GM19351 (cell line): ENCODE measurements around the gene SCO1.
"Not testable (repeated sequence)": the region's sequence is repeated elsewhere in the genome, so short reads cannot be mapped to it uniquely, and the experiment has no call there.

Source experiments
- ATAC-seq: cut with Tn5 transposase; IDR thresholded peaks from one replicate; pipeline ENCODE4 v1.9.1; 2021; ENCODE audit warnings: mild to moderate bottlenecking, moderate library complexity; ENCODE audit not compliant: unreplicated experiment

Gene SCO1

DNA sequence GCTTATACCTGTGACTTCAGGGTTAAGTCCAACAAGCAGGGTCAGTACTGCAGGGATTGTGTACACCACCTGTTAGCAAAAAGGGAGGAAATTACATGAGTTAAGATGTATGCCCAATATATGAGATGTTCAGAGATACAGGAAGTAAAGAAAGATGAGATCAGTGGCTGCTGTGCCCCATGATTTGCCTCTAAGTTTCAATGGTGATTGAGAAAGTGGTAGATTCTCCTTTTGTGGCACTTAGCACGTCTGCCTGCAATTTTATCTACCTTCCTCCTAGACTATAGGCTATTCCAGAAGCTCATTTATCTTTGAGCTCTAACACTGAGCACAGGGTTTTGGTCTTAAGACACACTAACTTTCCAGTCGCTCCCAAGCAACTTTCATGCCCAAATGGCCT is 28.9 kb upstream of the SCO1 start:
- ATAC-seq: no peak

- ATAC-seq: no peak
Measured at GRCh38 chr17:10725262-10725661, 27.9 kb upstream of the SCO1 start.

DNA sequence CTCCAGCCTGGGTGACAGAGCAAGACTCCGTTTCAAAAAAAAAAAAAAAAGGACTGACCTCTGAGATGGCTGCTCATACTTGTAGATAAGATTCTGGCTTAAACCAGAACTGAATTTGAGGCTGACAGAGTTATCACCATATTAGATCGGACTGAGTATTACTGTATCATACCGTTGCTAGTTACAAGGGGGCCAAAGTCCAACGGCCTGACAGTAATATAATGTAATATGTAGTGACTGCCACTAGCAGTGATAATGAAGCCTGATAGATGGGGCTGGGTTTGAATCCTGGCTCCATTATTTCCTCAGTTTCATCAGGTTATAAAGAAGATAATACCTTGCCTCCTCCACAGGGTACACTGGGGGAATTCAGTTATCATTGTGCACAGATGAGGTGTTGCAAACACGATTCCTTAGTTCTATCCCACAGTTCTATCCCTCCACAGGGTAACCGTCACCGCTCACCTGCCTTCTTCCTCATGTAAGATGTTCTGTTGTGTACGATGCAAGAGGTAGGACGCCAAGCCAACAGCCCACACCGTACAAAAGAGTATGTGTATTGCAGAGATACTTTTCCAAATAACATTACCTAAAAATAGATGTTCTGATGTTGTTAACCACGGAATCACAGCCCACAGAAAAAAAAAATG is 27.3 kb upstream of the SCO1 start:
- no peak for ATAC-seq

DNA sequence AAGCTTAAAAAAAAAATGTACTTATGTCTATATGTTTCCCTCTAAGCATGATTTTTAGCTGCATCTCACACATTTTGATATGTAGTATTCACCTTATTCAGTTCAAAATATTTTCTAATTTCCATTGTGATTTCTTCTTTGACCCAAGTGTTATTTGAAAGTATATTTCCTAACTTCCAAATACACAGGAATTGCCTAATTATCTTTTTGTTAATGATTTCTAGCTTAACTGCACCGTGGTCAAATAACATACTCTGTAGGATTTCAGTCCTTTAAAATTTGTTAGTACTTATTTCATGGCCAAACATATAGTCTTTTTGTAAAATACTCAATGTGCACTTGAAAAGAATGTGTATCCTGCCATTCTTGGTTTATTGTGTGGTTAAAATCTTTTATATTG is 21.2 kb upstream of the SCO1 start:
- no peak for ATAC-seq

DNA sequence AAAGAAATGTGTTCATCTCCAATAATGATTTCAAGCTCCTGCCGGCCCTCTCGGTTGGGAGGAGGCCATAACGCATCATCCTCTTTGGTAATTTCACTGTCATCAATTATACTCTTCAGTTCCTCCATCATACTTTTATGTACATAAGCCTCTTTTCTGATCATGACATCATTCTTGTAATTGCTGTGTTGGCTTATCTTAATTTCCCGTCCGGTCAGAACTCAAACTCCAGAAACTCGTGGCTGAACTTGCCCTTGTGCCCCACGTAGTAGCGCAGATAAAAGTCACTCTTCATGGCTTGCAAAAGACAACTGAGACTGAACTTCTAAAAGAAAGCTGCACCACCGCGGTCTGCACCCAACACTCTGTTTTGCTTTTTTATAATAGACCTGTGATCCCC is 18.9 kb upstream of the SCO1 start:
- no peak for ATAC-seq

DNA sequence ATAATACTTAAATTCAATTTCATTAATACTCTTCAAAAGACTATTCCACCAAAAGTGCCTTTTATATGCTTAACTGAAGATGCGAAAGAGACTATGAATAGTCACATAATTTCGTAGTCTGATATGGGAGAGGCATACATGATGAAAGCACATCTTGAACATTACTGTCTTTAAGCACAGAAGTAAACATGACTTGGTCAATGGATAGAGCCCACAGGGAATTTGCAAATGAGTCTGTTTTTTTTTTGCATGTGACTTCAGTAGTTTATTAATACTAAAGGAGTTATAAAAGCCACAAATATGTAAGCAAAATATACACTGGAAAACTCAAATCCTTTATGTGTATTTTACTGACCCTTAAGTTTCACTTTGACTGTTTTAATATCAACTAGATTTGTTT is 16.0 kb upstream of the SCO1 start:
- ATAC-seq: no peak

DNA sequence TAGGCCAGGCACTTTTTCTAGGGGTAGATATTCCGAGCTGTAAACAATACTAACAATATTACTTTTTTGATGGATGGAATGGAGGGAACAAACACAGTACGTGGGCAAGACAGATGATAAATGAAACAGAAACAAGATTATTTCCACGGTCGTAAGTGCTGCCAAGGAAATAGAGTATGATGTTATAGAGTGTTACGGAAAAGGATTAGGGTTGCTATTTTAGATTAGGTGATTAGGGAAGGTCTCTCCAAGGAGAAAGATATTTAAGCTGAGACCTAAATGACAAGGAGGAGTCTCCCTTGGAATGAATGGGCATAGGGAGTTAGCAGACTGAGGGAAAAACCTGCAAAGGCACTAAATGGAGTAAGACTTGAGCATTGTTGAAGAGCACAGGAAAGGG is 8.4 kb upstream of the SCO1 start:
- no peak for ATAC-seq

DNA sequence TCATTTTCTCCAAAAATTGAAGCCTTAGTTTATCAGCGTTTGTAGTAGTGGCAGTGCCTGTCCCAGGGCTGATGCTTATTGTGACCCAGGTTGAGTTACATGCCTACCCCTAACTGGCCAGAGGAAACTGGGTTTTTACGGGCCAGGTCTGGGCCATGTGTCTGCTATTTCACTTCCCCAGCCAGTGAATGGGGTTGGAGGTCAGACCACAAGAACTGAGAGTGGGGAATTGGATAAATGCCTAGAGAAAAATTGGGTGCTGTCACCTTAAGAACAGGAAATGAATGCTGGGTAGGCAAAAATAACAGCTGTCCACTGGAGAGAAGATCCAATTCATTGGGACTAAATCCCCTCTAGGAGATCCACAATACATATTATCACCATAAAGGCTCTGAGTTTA is 5.2 kb upstream of the SCO1 start:
- ATAC-seq: no peak

DNA sequence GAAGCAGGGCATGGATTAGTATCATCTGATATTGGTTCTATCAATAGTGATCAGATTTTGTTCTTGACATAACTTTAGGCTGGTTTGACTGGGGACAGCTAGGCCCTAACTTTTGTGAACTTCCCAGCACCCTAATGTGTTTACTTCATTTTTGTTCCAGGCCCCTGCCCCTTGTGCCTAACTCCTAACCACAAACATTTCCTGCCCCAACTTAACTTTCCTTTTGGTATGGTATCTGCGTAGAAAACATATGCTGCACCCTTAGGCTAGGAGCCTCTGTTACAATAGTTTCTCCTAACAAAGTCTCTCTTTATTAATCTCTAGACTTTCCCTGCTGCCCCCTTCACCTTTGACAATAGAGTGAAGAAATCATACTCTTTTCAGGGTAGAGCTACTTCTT is 2.5 kb upstream of the SCO1 start:
- no peak for ATAC-seq

DNA sequence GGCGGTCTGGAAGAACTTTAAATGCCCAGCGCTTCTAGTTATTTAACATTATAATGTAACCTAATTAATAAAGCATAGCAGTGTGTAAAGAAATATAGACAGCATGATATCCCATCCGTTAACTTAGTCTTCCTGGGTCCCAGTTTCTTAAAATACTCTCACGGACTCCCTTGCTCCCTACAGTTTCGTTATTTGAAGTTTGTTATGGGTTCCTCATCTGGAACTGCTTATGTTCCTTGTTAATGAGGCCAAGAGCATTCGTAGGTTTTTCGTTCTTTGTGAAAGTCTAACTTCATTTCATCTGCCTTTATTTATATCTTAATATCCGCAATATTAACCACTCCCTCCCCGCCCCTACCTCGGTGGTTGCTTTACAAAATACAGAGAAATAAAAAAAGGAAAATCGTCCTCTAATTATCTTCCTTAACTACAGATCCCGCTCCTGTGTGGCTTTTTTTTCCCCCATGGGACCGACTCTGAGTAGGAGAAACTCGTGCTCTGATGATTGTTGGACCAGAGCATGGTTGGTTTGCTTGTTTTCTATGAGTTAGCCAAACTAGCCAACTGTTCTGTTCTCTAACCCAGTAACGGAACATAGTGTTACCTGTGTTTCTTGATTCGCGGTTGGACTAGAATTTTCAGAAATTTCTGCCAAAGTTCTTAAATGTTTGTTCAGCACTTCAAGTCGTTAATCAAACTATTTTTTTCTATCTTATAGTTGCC is 924 bp upstream of the SCO1 start:
- ATAC-seq: no peak

DNA sequence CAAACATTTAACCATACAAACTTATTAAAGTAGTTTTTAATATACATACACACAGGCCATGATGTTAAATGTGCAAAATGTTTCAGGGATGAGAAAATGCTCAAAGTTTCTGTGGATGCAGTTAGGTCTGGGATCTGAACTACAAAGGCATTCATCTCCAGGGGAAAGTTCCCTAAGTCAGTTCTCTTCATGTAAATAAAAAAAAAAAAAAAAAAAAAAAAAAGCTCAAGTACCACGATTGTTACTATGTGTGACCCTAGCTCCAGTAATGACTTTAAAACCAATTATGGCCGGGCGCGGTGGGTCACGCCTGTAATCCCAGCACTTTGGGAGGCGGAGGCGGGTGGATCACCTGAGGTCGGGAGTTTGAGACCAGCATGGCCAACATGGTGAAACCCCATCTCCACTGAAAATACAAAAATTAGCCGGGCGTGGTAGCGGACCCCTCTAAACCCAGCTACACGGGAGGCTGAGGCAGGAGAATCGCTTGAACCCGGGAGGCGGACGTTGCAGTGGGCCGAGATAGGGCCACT is 1.4 kb downstream of the SCO1 start:
- not testable (repeated sequence) for ATAC-seq

DNA sequence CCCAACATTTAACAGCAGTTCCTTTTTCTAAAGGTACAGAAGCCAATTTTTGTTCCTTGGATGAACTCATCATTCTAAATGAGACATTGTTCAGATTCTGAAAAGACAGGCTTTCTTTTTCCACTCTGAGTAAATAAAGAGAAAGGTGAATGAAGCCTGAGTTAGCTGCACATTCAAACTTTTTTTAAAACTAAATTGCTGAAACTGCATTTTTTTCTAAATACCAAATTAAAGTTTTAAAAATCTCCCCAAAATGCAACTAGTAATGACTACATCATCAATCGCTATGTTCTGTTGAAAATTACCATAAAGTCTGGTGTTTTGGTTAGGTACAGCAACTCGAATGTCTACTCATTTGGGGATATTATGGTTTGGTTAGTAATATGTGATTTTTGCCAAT is 9.8 kb downstream of the SCO1 start:
- ATAC-seq: no peak

GRCh38 chr17:10683853-10684252 is 13.5 kb downstream of the SCO1 start:
- ATAC-seq: no peak

GRCh38 chr17:10681866-10682446 is 15.4 kb downstream of the SCO1 start:
- no peak for ATAC-seq

DNA sequence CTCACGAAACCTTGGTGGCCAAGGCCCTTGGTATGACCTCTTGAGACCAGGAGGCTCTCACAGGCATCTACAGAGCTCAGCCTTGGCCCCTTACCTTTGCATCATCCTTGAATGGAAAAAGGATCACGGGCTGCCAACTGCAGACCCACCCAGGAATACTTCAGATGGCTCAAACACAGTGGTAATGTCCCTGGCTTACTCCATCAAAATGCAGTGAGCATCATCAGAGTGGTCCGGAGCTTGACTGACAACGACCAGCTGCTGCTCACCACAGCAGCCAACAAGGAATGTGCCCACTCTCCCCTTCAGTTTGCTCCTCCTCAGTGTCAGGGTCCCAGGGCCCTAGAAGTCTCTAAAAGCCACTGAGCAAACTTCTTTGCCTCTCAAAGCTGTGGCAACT is 22.6 kb downstream of the SCO1 start:
- no peak for ATAC-seq

DNA sequence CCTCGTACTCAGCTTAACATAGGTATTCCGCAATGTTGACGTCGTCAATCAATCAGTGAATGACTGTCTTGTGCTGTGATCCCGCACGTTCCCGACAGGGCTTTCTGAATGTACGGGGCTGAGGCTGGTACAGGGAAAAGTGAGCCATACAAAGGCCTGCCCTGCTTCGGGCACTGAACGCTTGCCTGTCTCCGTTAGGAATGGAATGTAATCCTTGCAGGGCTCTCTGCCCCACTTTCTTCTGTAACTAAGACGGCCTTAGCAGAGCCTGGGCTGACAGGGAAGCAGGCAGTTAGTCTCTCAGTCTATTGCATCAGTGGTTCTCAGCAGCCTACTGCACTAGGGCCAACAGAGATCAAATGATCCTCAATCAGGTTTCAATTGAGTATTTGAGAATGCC is 24.0 kb downstream of the SCO1 start:
- ATAC-seq: no peak

- ATAC-seq: no peak
Measured at GRCh38 chr17:10668775-10669174, 28.6 kb downstream of the SCO1 start.

DNA sequence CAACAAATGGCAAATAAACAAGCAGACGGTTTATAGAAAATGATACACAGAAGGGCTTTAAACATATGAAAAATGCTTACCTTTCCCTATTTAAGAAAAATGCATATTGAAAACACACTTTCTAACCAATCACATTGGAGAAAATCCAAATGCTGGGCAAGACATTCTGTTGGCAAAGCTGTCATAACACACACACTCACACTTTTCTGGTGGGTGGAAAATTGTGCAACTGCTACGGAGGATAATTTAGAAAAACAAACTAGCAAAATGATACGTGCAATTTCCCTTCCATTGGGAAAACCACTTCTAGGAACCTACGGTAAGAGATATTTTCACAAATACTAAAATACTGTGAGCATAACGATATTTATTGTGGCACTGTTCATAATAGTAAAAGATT is 30.4 kb downstream of the SCO1 start:
- ATAC-seq: no peak

- no peak for ATAC-seq
Measured at GRCh38 chr17:10664571-10664970, 32.8 kb downstream of the SCO1 start.

DNA sequence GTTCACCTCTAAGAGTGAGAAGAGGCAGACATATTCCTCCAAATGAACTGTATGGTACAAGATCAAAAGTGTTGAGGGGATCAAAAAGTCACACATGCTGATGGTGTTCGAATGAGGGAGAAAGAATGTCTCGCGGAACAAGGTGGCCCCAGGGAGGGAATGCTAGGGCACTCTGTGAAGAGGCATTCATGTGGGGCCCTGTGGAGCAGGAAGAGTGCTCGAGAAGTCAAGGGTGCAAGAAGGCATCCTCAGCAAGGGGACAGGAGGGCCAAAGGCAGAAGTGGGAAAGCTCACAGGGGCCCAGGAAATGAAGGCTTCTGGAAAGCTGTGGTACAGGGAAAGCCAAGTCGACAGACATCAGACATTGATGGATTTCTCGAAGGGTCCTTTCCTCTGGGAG is 34.1 kb downstream of the SCO1 start:
- ATAC-seq: no peak

GRCh38 chr17:10661437-10661836 is 35.9 kb downstream of the SCO1 start:
- ATAC-seq: no peak

- ATAC-seq: no peak
Measured at GRCh38 chr17:10657879-10658278, 39.5 kb downstream of the SCO1 start.
